H1 (cell line): ENCODE measurements around the gene SPTBN1. TPM values are rescaled to one million over a fixed set of nuclear protein-coding genes. Genes with fewer than 3 reads are reported as not detected.

ENCODE experiments used
- CTCF ChIA-PET: fragments of 300-600 bp; sonication (Branson Sonifier 250); formaldehyde crosslinking; loops from one replicate; lab custom pipeline; 2021; ENCODE audit not compliant: partially characterized antibody; lab: Charles Lee
- POLR2A ChIA-PET: fragments of 300-600 bp; sonication (Branson Sonifier 250); formaldehyde crosslinking; loops from one replicate; lab custom pipeline; 2021; ENCODE audit warnings: inconsistent platforms; ENCODE audit not compliant: partially characterized antibody; lab: Charles Lee
- DNase-seq, 2 experiments: peaks; one replicate each; pipeline versions ENCODE4 v3.0.0 to v3.0.0-alpha.2; 2010 to 2022; ENCODE audit warnings: low spot score in 2 of 2, low read depth in 1 of 2, mixed read lengths in 1 of 2
- FAIRE-seq: peaks from 2 replicates; lab custom pipeline; 2011; peaks lifted over from hg19 to GRCh38; lab: Jason Lieb, UNC
- H2AFZ ChIP-seq: 2 replicates; pipeline ENCODE4 v1.8.1; 2012; ENCODE audit warnings: low read length, inconsistent platforms
- H2AK5ac ChIP-seq: 2 replicates; pipeline ENCODE4 v1.6.1; 2013; ENCODE audit warnings: low read depth, low read length
- H2BK120ac ChIP-seq: replicated peaks from 2 replicates; pipeline ENCODE3; 2013; ENCODE audit warnings: low read depth, low read length, inconsistent platforms
- H2BK12ac ChIP-seq: 2 replicates; pipeline ENCODE4 v1.6.1; 2013; ENCODE audit warnings: low read depth, low read length
- H2BK15ac ChIP-seq: 2 replicates; pipeline ENCODE4 v1.6.1; 2013; ENCODE audit warnings: low read length
- H2BK20ac ChIP-seq: 2 replicates; pipeline ENCODE4 v1.6.1; 2013; ENCODE audit warnings: low read length
- H2BK5ac ChIP-seq: 2 replicates; pipeline ENCODE4 v1.6.1; 2013; ENCODE audit warnings: low read depth, low read length
- H3K14ac ChIP-seq: 2 replicates; pipeline ENCODE4 v1.6.1; 2013; ENCODE audit warnings: inconsistent platforms; ENCODE audit not compliant: insufficient read length
- H3K18ac ChIP-seq: 2 replicates; pipeline ENCODE4 v1.6.1; 2013; ENCODE audit warnings: low read length; ENCODE audit errors: extremely low read depth
- H3K23ac ChIP-seq: 2 replicates; pipeline ENCODE4 v1.6.1; 2013; ENCODE audit warnings: inconsistent platforms; ENCODE audit not compliant: insufficient read length
- H3K23me2 ChIP-seq: 2 replicates; pipeline ENCODE4 v1.6.1; 2013; ENCODE audit warnings: low read depth, low read length
- H3K27ac ChIP-seq: 2 replicates; pipeline ENCODE4 v1.6.1; 2011; ENCODE audit warnings: low read depth, low read length, inconsistent platforms
- H3K27me3 ChIP-seq, 4 experiments: replicated peaks in 1 of 4; 1 replicate in 1 of 4; 2 replicates in 3 of 4; pipeline versions ENCODE4 v1.6.1 to v1.8.1; 2011 to 2013; ENCODE audit warnings: low read length in 3 of 4, mild to moderate bottlenecking in 3 of 4, inconsistent platforms in 2 of 4, mixed read lengths in 2 of 4, moderate library complexity in 1 of 4; ENCODE audit not compliant: control insufficient read depth in 3 of 4, insufficient read depth in 3 of 4; ENCODE audit errors: extremely low read depth in 1 of 4
- H3K36me3 ChIP-seq, 4 experiments: 2 replicates each; pipeline versions ENCODE4 v1.6.1 to v1.8.1; 2011 to 2013; ENCODE audit warnings: mild to moderate bottlenecking in 4 of 4, low read length in 3 of 4, moderate library complexity in 2 of 4, control low read depth in 1 of 4, inconsistent platforms in 1 of 4; ENCODE audit not compliant: insufficient read depth in 4 of 4, control insufficient read depth in 2 of 4
- H3K4ac ChIP-seq: replicated peaks from 2 replicates; pipeline ENCODE3; 2013; ENCODE audit warnings: low read length, low read depth, mixed read lengths, inconsistent platforms; ENCODE audit not compliant: insufficient read length
- H3K4me1 ChIP-seq, 4 experiments: replicated peaks in 1 of 4; 1 replicate in 1 of 4; 2 replicates in 3 of 4; pipeline versions ENCODE4 v1.6.1 to v1.8.1; 2011 to 2013; ENCODE audit warnings: low read length in 3 of 4, inconsistent platforms in 2 of 4, mixed read lengths in 1 of 4; ENCODE audit not compliant: insufficient read depth in 4 of 4, control insufficient read depth in 3 of 4
- H3K4me2 ChIP-seq, 2 experiments: 2 replicates each; pipeline versions ENCODE4 v1.6.1 to v1.8.1; 2011 to 2013; ENCODE audit warnings: low read depth in 2 of 2, low read length in 2 of 2, control low read depth in 1 of 2, inconsistent platforms in 1 of 2, mild to moderate bottlenecking in 1 of 2; ENCODE audit not compliant: insufficient read depth in 1 of 2
- H3K4me3 ChIP-seq, 4 experiments: fragments of 200-600, 300-600 bp in 1 of 4; sonication (generic), shearing (Covaris generic), sonication (Bioruptor Twin) in 1 of 4; 2 replicates each; pipeline versions ENCODE4 v1.5.1 to v1.8.1; 2011 to 2016; ENCODE audit warnings: low read length in 4 of 4, low read depth in 3 of 4, control low read depth in 2 of 4, inconsistent platforms in 2 of 4, mild to moderate bottlenecking in 2 of 4, mixed read lengths in 1 of 4, moderate library complexity in 1 of 4; ENCODE audit not compliant: insufficient read depth in 2 of 4; ENCODE audit errors: extremely low read depth in 1 of 4
- H3K56ac ChIP-seq: replicated peaks from 2 replicates; pipeline ENCODE3; 2013; ENCODE audit warnings: low read depth, mild to moderate bottlenecking, mixed read lengths, low read length, inconsistent platforms; ENCODE audit not compliant: insufficient read length
- H3K79me1 ChIP-seq: 2 replicates; pipeline ENCODE4 v1.6.1; 2013; ENCODE audit warnings: low read depth, low read length, control low read depth
- H3K79me2 ChIP-seq, 2 experiments: 2 replicates each; pipeline versions ENCODE4 v1.6.1 to v1.8.1; 2012 to 2013; ENCODE audit warnings: low read length in 2 of 2, mild to moderate bottlenecking in 2 of 2, inconsistent platforms in 1 of 2; ENCODE audit not compliant: insufficient read depth in 2 of 2, control insufficient read depth in 1 of 2
- H3K9ac ChIP-seq, 4 experiments: replicated peaks in 1 of 4; 1 replicate in 1 of 4; 2 replicates in 3 of 4; pipeline versions ENCODE4 v1.6.1 to v1.8.1; 2011 to 2013; ENCODE audit warnings: low read depth in 3 of 4, low read length in 3 of 4, control low read depth in 2 of 4, mild to moderate bottlenecking in 2 of 4, moderate library complexity in 2 of 4, inconsistent platforms in 1 of 4; ENCODE audit errors: extremely low read depth in 1 of 4
- H3K9me3 ChIP-seq, 2 experiments: 2 replicates each; pipeline versions ENCODE4 v1.6.1 to v1.8.1; 2012 to 2013; ENCODE audit warnings: mild to moderate bottlenecking in 2 of 2, moderate library complexity in 2 of 2, control low read depth in 1 of 2, inconsistent platforms in 1 of 2, low read depth in 1 of 2, low read length in 1 of 2, mixed read lengths in 1 of 2; ENCODE audit not compliant: insufficient read depth in 2 of 2
- H4K20me1 ChIP-seq, 2 experiments: replicated peaks in 1 of 2; 2 replicates each; pipeline versions ENCODE3 to v1.8.1; 2011 to 2013; ENCODE audit warnings: inconsistent platforms in 2 of 2, low read length in 2 of 2, mild to moderate bottlenecking in 1 of 2; ENCODE audit not compliant: insufficient read depth in 2 of 2, control insufficient read depth in 1 of 2
- H4K5ac ChIP-seq: 2 replicates; pipeline ENCODE4 v1.6.1; 2013; ENCODE audit warnings: low read length, low read depth, mixed read lengths, inconsistent platforms; ENCODE audit not compliant: insufficient read length
- H4K8ac ChIP-seq: 2 replicates; pipeline ENCODE4 v1.8.0; 2013; ENCODE audit warnings: mild to moderate bottlenecking, moderate library complexity, low read length, inconsistent platforms; ENCODE audit not compliant: insufficient read depth; ENCODE audit errors: extremely low read depth
- H4K91ac ChIP-seq: replicated peaks from 2 replicates; pipeline ENCODE3; 2013; ENCODE audit warnings: low read length, mixed read lengths, inconsistent platforms; ENCODE audit not compliant: insufficient read length
- CEBPB ChIP-seq: IDR thresholded peaks from 2 replicates; pipeline ENCODE4 v1.6.1; 2012; ENCODE audit warnings: low read depth, low read length
- CHD2 ChIP-seq: IDR thresholded peaks from 2 replicates; pipeline ENCODE4 v1.6.1; 2012; ENCODE audit warnings: low read length, improper control_type of control experiment
- EZH2 ChIP-seq: fragments of 200-600 bp; sonication (generic); IDR thresholded peaks from 2 replicates; pipeline ENCODE4 v1.7.1; 2012; ENCODE audit warnings: low read depth, mild to moderate bottlenecking, moderate library complexity, low read length, inconsistent platforms; ENCODE audit not compliant: severe bottlenecking
- RXRA ChIP-seq: IDR thresholded peaks from 2 replicates; pipeline ENCODE4 v1.6.1; 2011; ENCODE audit warnings: low read depth, mild to moderate bottlenecking, low read length, moderate library complexity; ENCODE audit not compliant: insufficient read depth
- WGBS, 2 experiments: shearing (Covaris generic) in 1 of 2; methylation state at CpG; one replicate each; pipeline versions ENCODE4 v1.1.6 to v1.1.7; 2013 to 2015; ENCODE audit warnings: low lambda C conversion rate in 2 of 2, mixed read lengths in 2 of 2, inconsistent platforms in 1 of 2, low coverage in 1 of 2, missing lambda C conversion rate in 1 of 2; ENCODE audit not compliant: insufficient replicate concordance in 2 of 2, insufficient coverage in 1 of 2, insufficient read length in 1 of 2; ENCODE audit errors: extremely low coverage in 1 of 2, missing lambda C conversion rate in 1 of 2; 5-methylcytosine and 5-hydroxymethylcytosine counted together
- polyA plus RNA-seq, 7 experiments: library from polyadenylated mRNA; depleted of rRNA in 3 of 7; stranded (reverse) in 5 of 7; unstranded in 2 of 7; fragments of >200 nt in 5 of 7; fragments of 200-250 nt in 2 of 7; gene quantifications; 1 replicate in 5 of 7; 2 replicates in 1 of 7; 4 replicates in 1 of 7; pipeline versions ENCODE4 v1.2.1 to v1.2.3, GENCODE V29; 2011 to 2013; ENCODE audit warnings: missing spikeins in 2 of 7, mixed read lengths in 2 of 7
- total RNA-seq: library from RNA; stranded (reverse); fragmentation: NEBNext Ultra II Directional; extraction: Animal tissue kit (Norgen Biotek cat#: 25700); gene quantifications from 2 replicates; pipeline ENCODE4 v1.2.1, GENCODE V29; 2021

SPTBN1 gene
- total and polyA plus RNA-seq, 2 of the 8 experiments (the other 6 are each of a cell fraction or from before 2014, with no cell fraction given): 31.8 to 180 TPM

DNA sequence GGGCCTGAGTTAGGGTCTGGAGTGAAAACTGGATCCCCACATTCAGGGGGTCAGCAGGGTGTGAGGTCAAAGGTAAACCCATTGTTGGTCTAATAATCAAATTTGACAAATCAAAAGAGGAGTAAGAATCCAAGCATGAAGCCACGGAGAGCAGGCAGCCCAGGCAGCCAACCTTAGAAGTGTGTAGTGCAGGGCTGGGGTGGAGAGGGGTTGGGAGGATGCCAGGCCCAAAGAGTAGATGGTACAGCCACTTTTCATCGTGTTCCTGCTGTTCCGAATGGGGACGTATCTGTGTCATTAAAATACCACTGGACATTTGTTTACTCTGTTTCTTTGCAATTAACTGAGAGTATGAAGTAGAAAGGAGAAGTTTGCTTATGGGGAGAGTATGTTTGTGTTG is 16.5 kb upstream of the SPTBN1 start:
- Histone ChIP-seq H2BK12ac (no peak overlapping the region), H3K18ac (no peak overlapping the region), H3K4ac (no peak overlapping the region), H3K4me1 (no peaks in the 10 kb centered on the region), H3K27me3 (no peaks in the 10 kb centered on the region), H3K23me2 (no peaks in the 10 kb centered on the region), H4K5ac (no peak overlapping the region), H3K23ac (no peak overlapping the region), H3K4me3 (no peak overlapping the region), H3K4me2 (no peak overlapping the region), H3K79me2 (no peaks in the 10 kb centered on the region), H2AK5ac (no peak overlapping the region), H2BK15ac (no peak overlapping the region), H3K27ac (no peak overlapping the region), H4K91ac (no peak overlapping the region), H3K9ac (no peak overlapping the region), H4K20me1 (no peaks in the 10 kb centered on the region), H3K36me3 (no peaks in the 10 kb centered on the region), H2BK20ac (no peak overlapping the region; the same call in 1 of the 2 replicates), H2AFZ (no peak overlapping the region), H3K56ac (no peak overlapping the region), H4K8ac (no peak overlapping the region), H3K79me1 (no peaks in the 10 kb centered on the region), H3K9me3 (no peaks in the 10 kb centered on the region), H2BK5ac (no peak overlapping the region), H2BK120ac (no peak overlapping the region), H3K14ac (no peak overlapping the region)
- WGBS, 2 experiments: 80% methylated on average over 4 of the region's 4 CpGs; no CpG with 5 or more reads in 1 of the 2 experiments
- CTCF ChIA-PET: interaction anchor here (1.4 kb wide), 1 partner anchor 10 kb away, joined by 6 read pairs; no protein-coding TSS in a partner anchor
- POLR2A ChIA-PET: no interaction called here
- FAIRE-seq: no peak
- DNase-seq: no peak
- TF ChIP-seq CHD2 (no peak), CEBPB (no peak), RXRA (no peak), EZH2 (no peak)
